ENCODE results near the gene USP22.
"Not testable (repeated sequence)": the region's sequence is repeated elsewhere in the genome, so short reads cannot be mapped to it uniquely, and the experiment has no call there.

USP22 gene

GRCh38 chr17:21042458-21043295, at the start of gene USP22:
Gene USP22, minus strand, starts transcription at chr17:21043011. Its CDS starts 176 bp downstream, at chr17:21042835.
- Histone ChIP-seq H3K36me3 (ENCODE audit: control insufficient read depth in 2 of 2, insufficient read depth in 2 of 2, low read length in 2 of 2) (peaks cover 3 to 5% of the 10 kb centered on the region in 2 donors), H3K4me3 (ENCODE audit: low read length in 2 of 2) (peak within 1 kb of the TSS; percentile 88 to 91), H3K4me1 (ENCODE audit: control insufficient read depth in 2 of 2, insufficient read depth in 2 of 2, low read length in 2 of 2) (peaks cover 7 to 24% of the 10 kb centered on the region in 2 donors), H3K27me3 (ENCODE audit: control insufficient read depth in 2 of 2, insufficient read depth in 2 of 2, low read length in 2 of 2) (no peaks in the 10 kb centered on the region), H3K27ac (ENCODE audit: low read depth in 2 of 2, low read length in 2 of 2) (peak within 1 kb of the TSS; percentile 100), H3K9ac (ENCODE audit: low read depth in 1 of 2, low read length in 2 of 2) (peak within 1 kb of the TSS; percentile 94 to 100), H3K9me3 (ENCODE audit: control insufficient read depth in 2 of 2, low read length in 2 of 2) (no peaks in the 10 kb centered on the region)

GRCh38 chr17:21090902-21091618, 48.2 kb upstream of the USP22 start:
- H3K36me3 ChIP-seq (ENCODE audit: control insufficient read depth in 2 of 2, insufficient read depth in 2 of 2, low read length in 2 of 2), result no peaks in the 10 kb centered on the region
- H3K4me3 ChIP-seq (ENCODE audit: low read length in 2 of 2), result no peak overlapping the region
- H3K9ac ChIP-seq (ENCODE audit: low read depth in 1 of 2, low read length in 2 of 2), result no peak overlapping the region

GRCh38 chr17:21089933-21090901, 47.4 kb upstream of the USP22 start:
- Histone ChIP-seq H3K4me1 (ENCODE audit: control insufficient read depth in 2 of 2, insufficient read depth in 2 of 2, low read length in 2 of 2) (peaks cover 0 to 15% of the 10 kb centered on the region in 2 donors), H3K36me3 (ENCODE audit: control insufficient read depth in 2 of 2, insufficient read depth in 2 of 2, low read length in 2 of 2) (no peaks in the 10 kb centered on the region), H3K27ac (ENCODE audit: low read depth in 2 of 2, low read length in 2 of 2) (peak overlapping the region in 1 of 2 donors; percentile 58), H3K9me3 (ENCODE audit: control insufficient read depth in 2 of 2, low read length in 2 of 2) (no peaks in the 10 kb centered on the region), H3K9ac (ENCODE audit: low read depth in 1 of 2, low read length in 2 of 2) (no peak overlapping the region), H3K4me3 (ENCODE audit: low read length in 2 of 2) (no peak overlapping the region), H3K27me3 (ENCODE audit: control insufficient read depth in 2 of 2, insufficient read depth in 2 of 2, low read length in 2 of 2) (no peaks in the 10 kb centered on the region)

More at GRCh38 chr17:21090902-21091618, 48.2 kb upstream of the USP22 start:
- Histone ChIP-seq H3K4me1 (ENCODE audit: control insufficient read depth in 2 of 2, insufficient read depth in 2 of 2, low read length in 2 of 2) (peaks cover 0 to 15% of the 10 kb centered on the region in 2 donors), H3K27me3 (ENCODE audit: control insufficient read depth in 2 of 2, insufficient read depth in 2 of 2, low read length in 2 of 2) (no peaks in the 10 kb centered on the region), H3K27ac (ENCODE audit: low read depth in 2 of 2, low read length in 2 of 2) (no peak overlapping the region), H3K9me3 (ENCODE audit: control insufficient read depth in 2 of 2, low read length in 2 of 2) (no peaks in the 10 kb centered on the region)

- Histone ChIP-seq H3K9me3 (ENCODE audit: control insufficient read depth in 2 of 2, low read length in 2 of 2) (no peaks in the 10 kb centered on the region), H3K27me3 (ENCODE audit: control insufficient read depth in 2 of 2, insufficient read depth in 2 of 2, low read length in 2 of 2) (no peaks in the 10 kb centered on the region), H3K4me3 (ENCODE audit: low read length in 2 of 2) (no peak overlapping the region), H3K36me3 (ENCODE audit: control insufficient read depth in 2 of 2, insufficient read depth in 2 of 2, low read length in 2 of 2) (no peaks in the 10 kb centered on the region), H3K4me1 (ENCODE audit: control insufficient read depth in 2 of 2, insufficient read depth in 2 of 2, low read length in 2 of 2) (peaks cover 0 to 12% of the 10 kb centered on the region in 2 donors), H3K27ac (ENCODE audit: low read depth in 2 of 2, low read length in 2 of 2) (no peak overlapping the region), H3K9ac (ENCODE audit: low read depth in 1 of 2, low read length in 2 of 2) (no peak overlapping the region)
Measured at GRCh38 chr17:21089145-21089544, 46.3 kb upstream of the USP22 start.

GRCh38 chr17:21085707-21086106, 42.9 kb upstream of the USP22 start:
- H3K4me1 ChIP-seq (ENCODE audit: control insufficient read depth in 2 of 2, insufficient read depth in 2 of 2, low read length in 2 of 2), result peaks cover 0 to 8% of the 10 kb centered on the region in 2 donors
- H3K36me3 ChIP-seq (ENCODE audit: control insufficient read depth in 2 of 2, insufficient read depth in 2 of 2, low read length in 2 of 2), result no peaks in the 10 kb centered on the region
- H3K27ac ChIP-seq (ENCODE audit: low read depth in 2 of 2, low read length in 2 of 2), result no peak overlapping the region
- H3K27me3 ChIP-seq (ENCODE audit: control insufficient read depth in 2 of 2, insufficient read depth in 2 of 2, low read length in 2 of 2), result no peaks in the 10 kb centered on the region
- H3K9ac ChIP-seq (ENCODE audit: low read depth in 1 of 2, low read length in 2 of 2), result no peak overlapping the region
- no peaks in the 10 kb centered on the region for H3K9me3 ChIP-seq (ENCODE audit: control insufficient read depth in 2 of 2, low read length in 2 of 2)
- H3K4me3 ChIP-seq (ENCODE audit: low read length in 2 of 2), result no peak overlapping the region

GRCh38 chr17:21085280-21085679, 42.5 kb upstream of the USP22 start:
- H3K27me3 ChIP-seq (ENCODE audit: control insufficient read depth in 2 of 2, insufficient read depth in 2 of 2, low read length in 2 of 2); H3K36me3 ChIP-seq (ENCODE audit: control insufficient read depth in 2 of 2, insufficient read depth in 2 of 2, low read length in 2 of 2); H3K4me3 ChIP-seq (ENCODE audit: low read length in 2 of 2); H3K9me3 ChIP-seq (ENCODE audit: control insufficient read depth in 2 of 2, low read length in 2 of 2); H3K27ac ChIP-seq (ENCODE audit: low read depth in 2 of 2, low read length in 2 of 2); H3K9ac ChIP-seq (ENCODE audit: low read depth in 1 of 2, low read length in 2 of 2); H3K4me1 ChIP-seq (ENCODE audit: control insufficient read depth in 2 of 2, insufficient read depth in 2 of 2, low read length in 2 of 2): not testable (repeated sequence)

- Histone ChIP-seq H3K9me3 (ENCODE audit: control insufficient read depth in 2 of 2, low read length in 2 of 2) (no peaks in the 10 kb centered on the region), H3K36me3 (ENCODE audit: control insufficient read depth in 2 of 2, insufficient read depth in 2 of 2, low read length in 2 of 2) (no peaks in the 10 kb centered on the region), H3K4me1 (ENCODE audit: control insufficient read depth in 2 of 2, insufficient read depth in 2 of 2, low read length in 2 of 2) (no peaks in the 10 kb centered on the region), H3K4me3 (ENCODE audit: low read length in 2 of 2) (no peak overlapping the region), H3K9ac (ENCODE audit: low read depth in 1 of 2, low read length in 2 of 2) (no peak overlapping the region), H3K27me3 (ENCODE audit: control insufficient read depth in 2 of 2, insufficient read depth in 2 of 2, low read length in 2 of 2) (no peaks in the 10 kb centered on the region), H3K27ac (ENCODE audit: low read depth in 2 of 2, low read length in 2 of 2) (no peak overlapping the region)
Measured at GRCh38 chr17:21082001-21082436, 39.2 kb upstream of the USP22 start.

GRCh38 chr17:21079196-21079595, 36.4 kb upstream of the USP22 start:
- Histone ChIP-seq H3K27me3 (ENCODE audit: control insufficient read depth in 2 of 2, insufficient read depth in 2 of 2, low read length in 2 of 2) (no peaks in the 10 kb centered on the region), H3K27ac (ENCODE audit: low read depth in 2 of 2, low read length in 2 of 2) (no peak overlapping the region), H3K9ac (ENCODE audit: low read depth in 1 of 2, low read length in 2 of 2) (no peak overlapping the region), H3K4me3 (ENCODE audit: low read length in 2 of 2) (no peak overlapping the region), H3K36me3 (ENCODE audit: control insufficient read depth in 2 of 2, insufficient read depth in 2 of 2, low read length in 2 of 2) (no peaks in the 10 kb centered on the region), H3K4me1 (ENCODE audit: control insufficient read depth in 2 of 2, insufficient read depth in 2 of 2, low read length in 2 of 2) (peaks cover 0 to 5% of the 10 kb centered on the region in 2 donors), H3K9me3 (ENCODE audit: control insufficient read depth in 2 of 2, low read length in 2 of 2) (no peaks in the 10 kb centered on the region)

- Histone ChIP-seq H3K27me3 (ENCODE audit: control insufficient read depth in 2 of 2, insufficient read depth in 2 of 2, low read length in 2 of 2) (no peaks in the 10 kb centered on the region), H3K9me3 (ENCODE audit: control insufficient read depth in 2 of 2, low read length in 2 of 2) (no peaks in the 10 kb centered on the region), H3K4me3 (ENCODE audit: low read length in 2 of 2) (no peak overlapping the region), H3K4me1 (ENCODE audit: control insufficient read depth in 2 of 2, insufficient read depth in 2 of 2, low read length in 2 of 2) (peaks cover 0 to 5% of the 10 kb centered on the region in 2 donors), H3K9ac (ENCODE audit: low read depth in 1 of 2, low read length in 2 of 2) (no peak overlapping the region), H3K27ac (ENCODE audit: low read depth in 2 of 2, low read length in 2 of 2) (no peak overlapping the region), H3K36me3 (ENCODE audit: control insufficient read depth in 2 of 2, insufficient read depth in 2 of 2, low read length in 2 of 2) (no peaks in the 10 kb centered on the region)
Measured at GRCh38 chr17:21078016-21078780, 35.4 kb upstream of the USP22 start.

All from mucosa of rectum (tissue), 2 donors.